OCI-LY1 (cell line): ENCODE results near the gene PRR11.

Experiments used
- CTCF ChIP-seq: fragments of 200-600 bp; sonication (generic), shearing (Covaris generic); IDR thresholded peaks from 2 replicates; pipeline ENCODE4 v1.5.1; 2017; ENCODE audit warnings: mild to moderate bottlenecking, antibody characterized with exemption, low read length, moderate library complexity, mixed read lengths
- EZH2 ChIP-seq: fragments of 200-600 bp; sonication (generic), shearing (Covaris generic); IDR thresholded peaks from 2 replicates; pipeline ENCODE4 v1.8.0; 2017; ENCODE audit warnings: borderline replicate concordance, mixed run types, mild to moderate bottlenecking, antibody characterized with exemption, low read length, moderate library complexity, mixed read lengths

GRCh38 chr17:59160157-59161025 is 4.8 kb downstream of the PRR11 start:
- TF ChIP-seq CTCF (no peak), EZH2 (no peak)
